ENCODE results near the gene ZNF608. TPM values are rescaled to one million over a fixed set of nuclear protein-coding genes. Genes with fewer than 3 reads are reported as not detected.

ZNF608 gene
- total RNA-seq, 1 donor = 0.84 TPM

GRCh38 chr5:124764585-124764984 is 18.1 kb upstream of the ZNF608 start:
- H3K9me3 ChIP-seq (ENCODE audit: low read depth, low read length) = no peaks in the 10 kb centered on the region
- no peaks in the 10 kb centered on the region for H3K4me1 ChIP-seq (ENCODE audit: insufficient read depth, low read length)
- H3K4me3 ChIP-seq (ENCODE audit: low read length) = no peak overlapping the region
- no peaks in the 10 kb centered on the region for H3K27me3 ChIP-seq (ENCODE audit: insufficient read depth, low read length)

DNA sequence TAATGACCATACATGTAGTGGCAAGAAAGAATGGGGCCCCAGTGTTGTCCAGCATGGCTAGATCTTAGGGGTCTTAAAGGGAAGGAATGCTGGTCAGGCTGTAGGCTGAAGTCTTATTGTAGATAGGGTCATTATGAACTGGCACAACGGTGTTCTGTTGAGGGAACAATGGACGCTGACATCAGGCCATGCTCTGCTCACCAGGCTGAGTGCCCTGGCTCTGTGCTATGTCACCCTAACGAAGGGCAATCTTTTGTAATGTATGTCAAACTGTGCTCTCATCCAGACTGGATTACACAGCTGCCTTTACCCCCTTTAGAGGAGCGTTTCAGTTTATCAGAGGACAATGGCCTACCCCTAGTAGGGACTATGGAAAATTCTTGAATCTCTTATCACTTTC is 14.6 kb upstream of the ZNF608 start:
- Histone ChIP-seq H3K4me1 (ENCODE audit: insufficient read depth, low read length) (no peaks in the 10 kb centered on the region), H3K27me3 (ENCODE audit: insufficient read depth, low read length) (no peaks in the 10 kb centered on the region), H3K4me3 (ENCODE audit: low read length) (no peak overlapping the region), H3K9me3 (ENCODE audit: low read depth, low read length) (no peaks in the 10 kb centered on the region)

GRCh38 chr5:124760608-124761007 is 14.2 kb upstream of the ZNF608 start:
- H3K27me3 ChIP-seq (ENCODE audit: insufficient read depth, low read length) = no peaks in the 10 kb centered on the region
- no peaks in the 10 kb centered on the region for H3K4me1 ChIP-seq (ENCODE audit: insufficient read depth, low read length)
- H3K9me3 ChIP-seq (ENCODE audit: low read depth, low read length) = no peaks in the 10 kb centered on the region
- H3K4me3 ChIP-seq (ENCODE audit: low read length) = no peak overlapping the region

DNA sequence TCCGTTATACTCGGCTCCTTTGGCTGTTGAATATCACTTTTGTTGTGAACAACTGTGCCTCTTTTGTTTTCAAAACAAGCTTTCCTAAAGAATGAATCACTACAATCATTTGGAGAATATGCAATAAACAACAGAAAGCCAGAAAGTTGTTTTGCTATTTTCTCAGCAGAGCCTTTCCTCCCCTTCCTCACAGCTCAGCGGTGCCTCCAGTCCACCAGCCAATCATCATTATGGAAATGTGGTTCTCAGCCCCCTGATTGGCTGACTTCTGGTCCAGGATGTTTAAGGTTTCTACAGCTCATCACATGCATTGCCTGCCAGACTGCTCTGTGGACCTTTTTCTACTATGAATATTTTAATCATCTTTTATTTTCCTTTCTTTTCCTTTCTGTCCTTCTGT is 9.1 kb upstream of the ZNF608 start:
- Histone ChIP-seq H3K9me3 (ENCODE audit: low read depth, low read length) (no peaks in the 10 kb centered on the region), H3K4me3 (ENCODE audit: low read length) (no peak overlapping the region), H3K4me1 (ENCODE audit: insufficient read depth, low read length) (no peaks in the 10 kb centered on the region), H3K27me3 (ENCODE audit: insufficient read depth, low read length) (no peaks in the 10 kb centered on the region)

DNA sequence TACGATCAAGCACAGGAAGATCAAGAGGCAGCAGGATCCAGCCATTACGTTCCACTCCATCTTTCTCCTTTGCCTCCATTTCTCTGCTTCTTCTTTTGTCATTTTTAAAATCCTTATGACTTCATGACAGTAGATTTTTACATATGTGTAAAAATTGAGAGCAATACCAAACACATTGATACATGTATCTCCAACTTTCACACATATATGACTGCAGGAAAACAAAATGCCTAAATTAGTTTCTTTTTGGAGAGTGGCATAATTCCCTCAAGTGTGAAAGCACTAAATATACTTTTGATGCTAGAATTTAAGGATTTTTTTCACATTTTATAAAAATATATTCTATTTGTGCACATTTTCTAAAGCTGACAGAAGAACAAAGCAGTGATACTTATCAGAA is 8.6 kb upstream of the ZNF608 start:
- Histone ChIP-seq H3K4me3 (ENCODE audit: low read length) (no peak overlapping the region), H3K4me1 (ENCODE audit: insufficient read depth, low read length) (no peaks in the 10 kb centered on the region), H3K27me3 (ENCODE audit: insufficient read depth, low read length) (no peaks in the 10 kb centered on the region), H3K9me3 (ENCODE audit: low read depth, low read length) (no peaks in the 10 kb centered on the region)

GRCh38 chr5:124754206-124754927 is 7.9 kb upstream of the ZNF608 start:
- H3K9me3 ChIP-seq (ENCODE audit: low read depth, low read length) = no peaks in the 10 kb centered on the region
- H3K27me3 ChIP-seq (ENCODE audit: insufficient read depth, low read length) = no peaks in the 10 kb centered on the region

DNA sequence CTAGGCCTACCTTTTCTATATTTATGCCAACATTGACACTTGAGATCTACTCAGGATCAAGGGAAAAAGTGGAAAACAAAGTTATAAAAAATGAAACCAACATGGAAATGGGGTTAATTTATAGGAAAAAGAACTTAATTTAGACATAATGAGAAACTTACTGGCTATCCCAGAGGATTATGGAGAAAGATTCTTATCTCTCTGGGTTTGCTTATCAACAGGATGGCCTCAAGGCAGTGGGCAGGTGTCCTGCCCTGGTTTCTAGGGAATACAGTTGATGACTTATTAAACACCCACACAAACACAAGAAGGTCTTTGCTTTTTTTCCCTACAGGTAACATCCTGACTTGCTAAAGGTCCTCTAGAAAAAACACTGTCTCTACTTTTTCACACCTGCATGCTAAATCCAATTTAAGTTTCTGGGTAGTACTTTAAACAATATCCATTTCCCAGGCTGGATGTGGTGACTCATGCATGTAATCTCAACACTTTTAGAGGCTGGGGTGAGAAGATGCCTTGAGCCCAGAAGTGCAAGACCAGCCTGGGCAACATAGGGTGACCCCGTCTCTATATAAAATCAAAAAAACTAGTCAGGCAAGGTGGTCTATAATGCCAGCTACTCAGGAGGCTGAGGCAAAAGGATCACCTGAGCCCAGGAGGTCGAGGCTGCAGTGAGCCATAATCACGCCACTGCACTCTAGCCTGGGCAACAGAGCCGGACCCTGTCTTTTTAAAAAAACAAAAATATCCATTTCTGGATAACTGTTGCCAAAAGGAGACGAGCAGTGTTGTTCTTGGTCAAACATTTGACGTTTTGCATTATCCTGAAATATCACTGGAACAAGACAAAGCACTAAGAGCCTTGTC is 6.6 kb upstream of the ZNF608 start:
- H3K27me3 ChIP-seq (ENCODE audit: insufficient read depth, low read length) = peaks cover 11% of the 10 kb centered on the region
- no peak overlapping the region for H3K4me3 ChIP-seq (ENCODE audit: low read length)
- H3K4me1 ChIP-seq (ENCODE audit: insufficient read depth, low read length) = peaks cover 13% of the 10 kb centered on the region
- H3K9me3 ChIP-seq (ENCODE audit: low read depth, low read length) = no peaks in the 10 kb centered on the region

More at GRCh38 chr5:124754206-124754927, 7.9 kb upstream of the ZNF608 start:
- H3K4me3 ChIP-seq (ENCODE audit: low read length) = no peak overlapping the region
- peaks cover under 1% of the 10 kb centered on the region for H3K4me1 ChIP-seq (ENCODE audit: insufficient read depth, low read length)

GRCh38 chr5:124751031-124751430 is 4.6 kb upstream of the ZNF608 start:
- peaks cover 24% of the 10 kb centered on the region for H3K27me3 ChIP-seq (ENCODE audit: insufficient read depth, low read length)
- no peaks in the 10 kb centered on the region for H3K9me3 ChIP-seq (ENCODE audit: low read depth, low read length)

GRCh38 chr5:124748687-124749594 is 2.5 kb upstream of the ZNF608 start:
- Histone ChIP-seq H3K4me3 (ENCODE audit: low read length) (peak overlapping the region; percentile 44), H3K9me3 (ENCODE audit: low read depth, low read length) (no peaks in the 10 kb centered on the region), H3K27me3 (ENCODE audit: insufficient read depth, low read length) (peaks cover 45% of the 10 kb centered on the region), H3K4me1 (ENCODE audit: insufficient read depth, low read length) (peaks cover 41% of the 10 kb centered on the region)

More at GRCh38 chr5:124751031-124751430, 4.6 kb upstream of the ZNF608 start:
- H3K4me1 ChIP-seq (ENCODE audit: insufficient read depth, low read length) = peaks cover 31% of the 10 kb centered on the region
- no peak overlapping the region for H3K4me3 ChIP-seq (ENCODE audit: low read length)

DNA sequence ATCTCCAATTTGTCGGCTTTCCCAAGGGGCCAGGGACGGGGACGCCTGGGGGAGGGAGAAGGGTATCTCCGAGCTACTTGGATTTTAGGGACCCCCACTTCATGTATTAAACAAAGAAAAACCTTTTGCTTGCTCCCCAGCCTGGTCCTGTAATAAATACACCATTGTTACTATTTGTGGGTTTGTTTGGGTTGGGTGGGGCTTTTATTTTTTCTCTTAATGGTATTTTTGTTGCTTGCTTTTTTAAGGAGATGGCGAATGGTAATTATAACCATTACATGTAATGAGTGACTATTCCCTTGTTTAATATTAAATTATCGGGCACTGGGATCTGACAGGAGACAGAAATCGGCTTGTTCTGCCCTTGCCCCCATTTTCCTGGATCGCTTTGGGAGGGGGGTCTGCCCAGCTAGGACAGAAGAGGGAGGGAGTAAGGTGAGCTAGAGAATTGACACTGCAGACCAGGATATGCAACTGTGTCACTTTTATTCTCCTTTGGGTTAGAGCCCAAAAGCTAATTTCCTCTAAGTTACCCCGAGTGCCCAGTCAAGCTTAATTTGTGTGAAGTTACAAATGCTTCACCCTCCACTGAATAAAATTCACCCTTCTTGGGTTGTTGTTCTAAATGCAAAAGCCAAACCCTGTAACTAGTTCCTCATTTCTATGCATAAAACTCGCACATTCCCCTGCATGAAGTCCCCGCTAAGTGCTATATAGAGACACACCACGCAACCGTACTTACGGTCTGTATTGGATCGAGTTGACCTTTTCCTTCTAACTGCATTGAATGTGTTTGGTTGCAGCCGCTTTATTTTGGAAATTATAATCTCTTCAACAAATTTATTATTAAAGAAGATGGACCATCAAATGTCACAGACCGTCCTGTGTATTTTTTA is 1.6 kb upstream of the ZNF608 start:
- H3K9me3 ChIP-seq (ENCODE audit: low read depth, low read length) = no peaks in the 10 kb centered on the region
- peak overlapping the region; percentile 44 for H3K4me3 ChIP-seq (ENCODE audit: low read length)
- peaks cover 50% of the 10 kb centered on the region for H3K4me1 ChIP-seq (ENCODE audit: insufficient read depth, low read length)
- peaks cover 53% of the 10 kb centered on the region for H3K27me3 ChIP-seq (ENCODE audit: insufficient read depth, low read length)

DNA sequence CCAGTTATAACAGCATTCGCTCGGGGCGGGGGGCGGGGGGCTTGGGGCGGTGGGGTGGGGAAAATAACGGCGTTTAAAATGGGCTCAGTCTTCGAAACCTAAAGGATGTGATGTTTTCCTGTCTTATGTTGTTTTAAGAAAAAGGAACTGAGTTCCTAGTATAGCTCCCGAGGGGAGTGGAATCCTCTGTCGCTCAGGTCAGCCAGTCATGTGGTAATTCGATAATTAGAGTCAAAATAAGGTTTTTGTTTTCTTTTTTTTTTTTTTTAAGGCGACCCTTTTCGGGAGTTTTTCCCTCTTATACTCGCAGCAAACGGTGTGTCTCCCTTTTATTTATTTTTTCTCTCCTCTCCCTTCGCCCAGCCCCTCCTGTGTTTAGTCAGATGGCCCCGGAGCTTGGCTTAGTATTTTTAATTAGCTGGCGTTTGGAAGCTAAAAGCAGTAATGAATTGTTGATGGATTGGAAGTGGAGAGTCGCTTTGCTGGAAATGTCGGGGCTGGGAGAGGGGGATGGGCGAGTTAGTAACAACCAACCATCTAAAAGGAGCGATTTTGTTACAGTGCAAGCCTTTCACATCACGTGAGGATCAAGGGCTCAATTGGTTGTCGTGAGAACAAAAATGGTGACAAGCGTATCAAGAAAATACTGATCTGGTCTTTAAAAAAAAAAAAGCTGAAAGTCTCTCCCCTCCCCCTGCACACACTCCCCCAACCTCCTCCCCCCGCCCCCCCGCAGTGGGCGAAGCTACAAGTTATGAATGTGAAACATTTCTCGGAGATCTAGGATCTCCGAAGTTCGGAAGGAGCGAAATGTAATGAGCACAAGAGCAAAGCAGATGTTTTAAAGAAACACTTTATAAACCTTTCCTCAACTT is 714 bp upstream of the ZNF608 start:
- Histone ChIP-seq H3K4me1 (ENCODE audit: insufficient read depth, low read length) (peaks cover 53% of the 10 kb centered on the region), H3K4me3 (ENCODE audit: low read length) (peak overlapping the region; percentile 44), H3K27me3 (ENCODE audit: insufficient read depth, low read length) (peaks cover 56% of the 10 kb centered on the region), H3K9me3 (ENCODE audit: low read depth, low read length) (no peaks in the 10 kb centered on the region)

DNA sequence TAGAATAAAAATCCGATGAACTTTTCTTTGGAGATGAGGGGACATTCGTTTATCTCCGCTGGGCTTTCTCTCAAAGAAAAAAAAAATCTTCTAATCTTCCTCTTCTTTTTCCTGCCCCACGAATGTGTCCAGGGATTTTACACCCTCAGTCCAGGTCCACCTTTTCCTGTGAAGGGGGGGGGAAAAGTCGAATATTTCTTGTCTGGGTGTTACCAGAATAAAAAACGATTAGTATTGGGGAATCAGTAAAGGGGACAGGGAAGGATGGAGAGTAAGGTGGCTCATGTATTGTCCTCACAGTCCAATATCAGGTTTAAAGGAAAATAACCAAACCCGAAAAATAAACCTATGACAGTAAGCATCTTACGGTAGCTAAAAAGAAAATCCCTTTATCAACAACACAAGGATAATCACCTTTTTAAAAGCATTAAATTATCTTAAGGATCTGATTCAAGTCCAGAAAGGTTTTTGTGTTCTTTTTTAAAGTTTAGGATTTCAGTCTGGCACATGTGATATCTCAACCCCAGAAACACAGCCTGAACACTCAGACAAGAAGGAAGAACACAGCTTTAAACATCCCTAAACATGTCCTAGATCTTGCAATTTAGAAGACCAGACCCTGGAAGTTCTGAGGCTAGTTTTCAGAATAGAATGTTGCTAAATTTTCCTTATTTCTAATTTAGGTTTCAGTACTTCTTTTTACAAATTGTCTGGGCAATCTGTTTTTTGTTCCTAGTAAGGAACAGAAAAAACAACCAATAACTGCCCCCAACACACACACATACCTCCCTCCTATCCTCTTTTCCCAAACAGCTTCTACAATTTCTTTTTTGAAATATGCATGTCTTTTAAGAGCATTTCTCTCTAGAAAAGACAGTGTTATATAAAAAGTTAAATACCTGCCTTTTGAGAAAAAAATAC is 1.2 kb downstream of the ZNF608 start:
- peaks cover 53% of the 10 kb centered on the region for H3K4me1 ChIP-seq (ENCODE audit: insufficient read depth, low read length)
- peaks cover 56% of the 10 kb centered on the region for H3K27me3 ChIP-seq (ENCODE audit: insufficient read depth, low read length)
- H3K9me3 ChIP-seq (ENCODE audit: low read depth, low read length) = no peaks in the 10 kb centered on the region
- no peak overlapping the region for H3K4me3 ChIP-seq (ENCODE audit: low read length)

Measured in mononuclear cell (primary cell).